ENCODE data around the gene WSCD2.

WSCD2 gene

GRCh38 chr12:108187831-108188230 is 58.7 kb downstream of the WSCD2 start:
- no peak overlapping the region for H3K4me3 ChIP-seq (ENCODE audit: low read depth, low read length)
- no peak for TF ChIP-seq CTCF (IDR thresholded peaks at IDR 0.05; ENCODE audit: borderline replicate concordance, insufficient read depth, low read depth, low read length)

GRCh38 chr12:108190529-108190928 is 61.4 kb downstream of the WSCD2 start:
- no peak for TF ChIP-seq CTCF (IDR thresholded peaks at IDR 0.05; ENCODE audit: borderline replicate concordance, insufficient read depth, low read depth, low read length)
- H3K4me3 ChIP-seq (ENCODE audit: low read depth, low read length), result no peak overlapping the region

GRCh38 chr12:108191086-108191485 is 62.0 kb downstream of the WSCD2 start:
- no peak for TF ChIP-seq CTCF (IDR thresholded peaks at IDR 0.05; ENCODE audit: borderline replicate concordance, insufficient read depth, low read depth, low read length)
- H3K4me3 ChIP-seq (ENCODE audit: low read depth, low read length), result no peak overlapping the region

GRCh38 chr12:108191938-108192337 is 62.9 kb downstream of the WSCD2 start:
- TF ChIP-seq CTCF (IDR thresholded peaks at IDR 0.05; ENCODE audit: borderline replicate concordance, insufficient read depth, low read depth, low read length), result no peak
- no peak overlapping the region for H3K4me3 ChIP-seq (ENCODE audit: low read depth, low read length)

- H3K4me3 ChIP-seq (ENCODE audit: low read depth, low read length), result no peak overlapping the region
- TF ChIP-seq CTCF (IDR thresholded peaks at IDR 0.05; ENCODE audit: borderline replicate concordance, insufficient read depth, low read depth, low read length), result no peak
Observed at GRCh38 chr12:108193493-108193892, 64.4 kb downstream of the WSCD2 start.

- H3K4me3 ChIP-seq (ENCODE audit: low read depth, low read length), result no peak overlapping the region
Observed at GRCh38 chr12:108193917-108194316, 64.8 kb downstream of the WSCD2 start.

More at GRCh38 chr12:108193917-108194316, 64.8 kb downstream of the WSCD2 start:
- peak; percentile 61; the same call in 1 of the 2 replicates for TF ChIP-seq CTCF (IDR thresholded peaks at IDR 0.05; ENCODE audit: borderline replicate concordance, insufficient read depth, low read depth, low read length)
